HG03025 (cell line): Measurements from ENCODE around the gene GP5.

Experiments
- ATAC-seq: cut with Tn5 transposase; IDR thresholded peaks from one replicate; pipeline ENCODE4 v1.9.1; 2021; ENCODE audit warnings: mild to moderate bottlenecking, moderate library complexity; ENCODE audit not compliant: unreplicated experiment, low FRiP score

Gene GP5

DNA sequence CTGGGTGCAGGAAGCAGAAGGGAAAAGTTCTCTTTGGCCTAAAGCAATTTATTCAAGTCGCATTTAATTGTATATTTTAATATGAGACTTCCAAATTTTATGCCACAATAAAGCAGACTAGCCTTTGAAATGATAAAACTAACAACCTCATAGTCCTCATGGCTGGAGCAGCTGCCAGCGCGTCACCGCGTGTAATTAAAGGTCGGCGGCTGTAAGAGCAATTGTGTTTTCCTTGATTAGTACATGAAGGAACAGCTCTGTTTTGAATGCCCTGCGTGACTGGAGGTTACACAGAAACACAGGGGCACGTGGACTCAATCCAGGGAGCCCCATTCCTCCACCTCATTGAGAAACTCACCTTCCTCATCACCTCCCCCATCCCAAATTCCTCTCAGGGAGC is 19.4 kb downstream of the GP5 start:
- ATAC-seq = no peak

DNA sequence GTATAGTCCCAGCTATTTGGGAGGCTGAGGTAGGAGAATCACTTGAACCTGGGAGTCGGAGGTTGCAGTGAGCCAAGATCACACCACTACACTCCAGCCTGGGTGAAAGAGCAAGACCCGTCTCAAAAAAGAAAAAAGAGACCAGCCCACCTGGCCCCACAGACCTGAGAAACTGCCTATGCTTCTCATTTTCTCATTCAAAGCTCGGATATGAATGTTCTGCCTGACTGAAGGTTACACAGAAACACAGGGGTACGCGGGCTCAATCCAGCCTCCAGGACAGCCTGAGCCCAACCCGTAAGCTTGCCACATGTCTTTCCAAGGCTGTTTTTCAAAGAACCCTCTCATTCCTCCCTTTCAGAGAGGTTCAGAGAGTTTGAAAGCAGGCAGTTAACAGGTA is 19.8 kb downstream of the GP5 start:
- no peak for ATAC-seq

- ATAC-seq = no peak
Observed at GRCh38 chr3:194377708-194378107, 21.4 kb downstream of the GP5 start.

DNA sequence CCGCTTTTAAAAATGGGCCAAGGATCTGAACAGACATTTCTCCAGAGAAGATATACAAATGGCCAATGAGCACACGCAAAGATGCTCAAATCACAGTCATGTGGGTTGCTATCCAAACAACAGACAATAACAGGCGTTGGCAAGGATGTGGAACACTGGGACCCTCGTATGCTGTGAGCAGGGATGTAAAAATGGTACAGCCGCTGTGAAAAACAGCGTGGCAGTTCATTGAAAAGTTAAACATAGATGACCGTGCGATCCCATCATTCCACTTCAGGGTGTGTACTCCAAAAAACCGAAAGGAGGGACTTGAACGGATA is 22.9 kb downstream of the GP5 start:
- no peak for ATAC-seq

GRCh38 chr3:194375473-194376240 is 23.4 kb downstream of the GP5 start:
- ATAC-seq = no peak

GRCh38 chr3:194374935-194375334 is 24.1 kb downstream of the GP5 start:
- ATAC-seq = no peak

GRCh38 chr3:194373899-194374298 is 25.2 kb downstream of the GP5 start:
- ATAC-seq = no peak

DNA sequence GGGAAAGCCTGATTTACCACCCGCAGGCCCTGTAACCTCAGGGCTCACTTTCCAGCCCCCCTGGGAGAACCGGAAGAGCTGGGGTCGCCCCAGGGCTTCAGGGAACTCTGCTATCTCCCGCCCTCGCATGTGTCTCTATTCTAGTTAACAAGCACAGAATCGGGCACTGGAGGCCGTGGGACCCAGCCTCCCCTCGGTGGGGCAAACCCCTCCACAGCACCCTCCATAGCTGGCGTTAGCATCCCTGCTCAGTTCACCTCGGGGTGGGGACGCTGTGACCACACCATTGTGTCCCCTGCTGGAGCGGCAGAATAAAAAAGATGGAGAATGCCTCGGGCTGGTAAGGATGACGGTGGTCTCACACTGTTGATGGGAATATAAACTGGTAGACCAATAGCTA is 26.0 kb downstream of the GP5 start:
- no peak for ATAC-seq

GRCh38 chr3:194370753-194371152 is 28.3 kb downstream of the GP5 start:
- ATAC-seq = no peak

GRCh38 chr3:194369522-194370279 is 29.4 kb downstream of the GP5 start, which contains the start of gene LRRC15:
Gene LRRC15 (minus strand): TSS chr3:194369743. CDS start chr3:194361043, 8,700 bp downstream.
- ATAC-seq = no peak

DNA sequence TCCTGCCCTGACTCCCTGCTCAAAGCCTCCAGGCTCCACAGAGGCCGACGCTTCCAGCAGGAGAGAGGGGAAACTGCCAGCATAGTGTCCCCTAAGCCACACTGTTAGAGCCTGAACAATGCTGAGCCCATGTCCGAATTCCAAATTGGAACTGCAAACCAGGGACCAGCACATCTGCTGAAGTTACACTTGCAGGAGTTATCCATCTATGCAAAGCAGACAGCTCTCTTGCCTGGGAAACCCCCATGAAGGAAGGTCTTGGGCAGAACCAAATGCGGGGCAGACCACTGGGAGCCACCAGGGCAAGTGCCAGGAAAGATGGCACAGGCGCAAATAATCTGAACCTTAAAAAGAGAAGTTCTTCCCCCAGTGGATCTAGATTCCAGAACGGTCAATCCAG is 30.1 kb downstream of the GP5 start:
- no peak for ATAC-seq

- no peak for ATAC-seq
Observed at GRCh38 chr3:194367992-194368841, 30.8 kb downstream of the GP5 start.

DNA sequence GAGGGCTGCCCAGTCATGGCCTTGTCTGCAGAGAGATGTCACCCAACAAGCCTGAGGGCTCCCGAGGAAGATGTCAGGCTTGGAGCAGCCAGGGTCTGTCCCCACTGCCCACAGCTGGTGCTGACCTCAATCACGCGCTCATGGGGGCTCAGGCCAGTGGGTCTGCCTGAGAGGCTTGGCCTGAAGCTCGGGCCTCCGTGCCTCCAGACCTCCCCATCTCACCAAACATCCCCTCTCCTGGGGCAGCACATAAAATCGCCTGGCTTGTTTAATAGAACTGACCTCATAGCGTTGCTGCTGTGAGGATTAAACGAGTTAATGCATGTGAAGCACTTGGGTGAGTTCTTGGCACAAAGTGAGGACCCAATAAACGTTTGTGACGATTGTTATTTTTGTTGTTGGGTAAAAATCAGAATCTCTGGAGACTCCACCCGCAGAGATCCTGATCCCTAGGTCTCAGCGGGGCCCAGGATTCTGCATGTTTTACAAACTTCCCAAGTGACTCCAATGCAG is 33.0 kb downstream of the GP5 start:
- no peak for ATAC-seq

GRCh38 chr3:194365526-194365925 is 33.5 kb downstream of the GP5 start:
- no peak for ATAC-seq

- ATAC-seq = no peak
Observed at GRCh38 chr3:194364652-194365434, 34.2 kb downstream of the GP5 start.

- no peak for ATAC-seq
Observed at GRCh38 chr3:194364314-194364651, 34.8 kb downstream of the GP5 start.

GRCh38 chr3:194360568-194360967 is 38.5 kb downstream of the GP5 start:
- no peak for ATAC-seq

- no peak for ATAC-seq
Observed at GRCh38 chr3:194357681-194358080, 41.4 kb downstream of the GP5 start.

- ATAC-seq = no peak
Observed at GRCh38 chr3:194355379-194355778, 43.7 kb downstream of the GP5 start.

DNA sequence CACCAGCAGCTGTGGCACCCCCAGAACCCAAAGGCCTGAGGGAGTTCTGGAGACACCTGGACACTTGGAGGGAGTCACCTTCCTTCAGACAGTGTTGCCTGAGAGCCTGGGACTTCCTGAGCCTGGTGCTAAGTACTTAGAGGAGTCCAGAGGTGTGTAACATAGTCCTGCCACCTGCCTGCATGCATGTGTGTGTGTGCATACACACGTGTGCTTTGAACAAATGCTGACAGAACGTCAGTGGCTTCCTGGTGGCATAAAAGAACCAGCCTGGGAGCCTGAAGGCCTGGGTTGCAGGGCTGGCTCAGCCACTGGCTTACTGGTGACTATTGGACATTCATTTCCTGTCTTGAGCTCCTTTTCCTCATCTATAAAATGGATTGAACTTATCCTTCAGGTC is 44.8 kb downstream of the GP5 start:
- no peak for ATAC-seq
